ENCODE data around the gene POLR2F.

Gene POLR2F

DNA sequence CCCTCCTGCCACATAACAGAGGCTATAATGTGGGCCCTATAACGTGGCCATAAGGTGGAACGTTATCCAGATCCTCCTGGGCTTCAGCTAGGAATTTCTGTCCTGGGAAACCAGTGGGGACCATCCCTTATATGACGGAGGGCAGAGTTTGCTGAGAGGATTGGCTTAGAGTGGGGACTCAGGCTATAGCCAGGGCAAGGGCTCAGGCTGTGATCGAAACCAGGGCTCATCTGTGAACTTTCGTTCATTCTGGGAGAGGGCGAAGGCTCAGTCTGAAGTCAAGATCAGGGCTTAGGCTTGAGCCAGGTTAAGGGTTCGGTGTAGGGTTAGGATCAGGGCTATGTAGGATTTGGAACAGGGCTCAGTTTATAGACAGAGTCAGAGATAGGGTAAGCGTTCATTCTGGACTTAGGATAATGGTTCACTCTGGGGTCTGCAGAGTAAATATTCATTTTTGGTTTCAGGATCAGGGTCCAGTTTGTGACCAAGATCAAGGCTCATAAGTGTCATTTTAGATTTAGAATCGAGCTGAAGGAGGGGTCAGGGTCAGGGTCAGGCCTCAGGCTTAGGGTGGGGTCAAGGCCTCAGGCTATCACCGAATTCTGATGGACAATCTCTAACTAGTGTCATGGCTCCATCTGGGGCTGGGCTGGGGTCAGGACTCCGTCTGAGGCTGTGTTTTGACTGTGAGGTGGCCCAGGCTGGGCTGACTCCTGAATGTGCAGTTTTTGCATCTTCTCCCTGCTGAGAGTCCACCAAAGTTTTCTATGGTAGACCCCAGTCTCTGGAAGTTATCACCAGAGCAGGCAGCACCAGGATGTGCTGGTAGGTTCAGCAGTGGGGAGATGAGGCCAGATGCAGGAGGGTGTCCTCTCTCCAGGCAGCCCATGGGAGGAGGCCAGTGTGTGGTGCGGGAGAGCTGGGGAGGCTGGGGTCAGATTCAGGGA is 64.7 kb downstream of the POLR2F start:
- H3K27ac ChIP-seq (ENCODE audit: insufficient read depth, low read length, poor library complexity, severe bottlenecking): no peak overlapping the region
- H3K4me1 ChIP-seq (ENCODE audit: control insufficient read depth, insufficient read depth, low read length, poor library complexity, severe bottlenecking): no peaks in the 10 kb centered on the region
- no peak for DNase-seq
- no peaks in the 10 kb centered on the region for H3K36me3 ChIP-seq (ENCODE audit: control insufficient read depth, insufficient read depth, low read length)
- H3K9me3 ChIP-seq (ENCODE audit: control insufficient read depth, low read length): no peaks in the 10 kb centered on the region
- no peak overlapping the region for H3K4me3 ChIP-seq (ENCODE audit: insufficient read depth, low read depth, low read length, poor library complexity, severe bottlenecking)
- H3K27me3 ChIP-seq (replicated peaks; ENCODE audit: control insufficient read depth, insufficient read depth, low read length, poor library complexity, severe bottlenecking): no peaks in the 10 kb centered on the region
